Measurements from ENCODE around the gene CSRNP2. TPM values are rescaled to one million over a fixed set of nuclear protein-coding genes. Genes with fewer than 3 reads are reported as not detected.

CSRNP2 gene
- total and polyA plus RNA-seq, 2 of the 4 experiments (the other 2 are of a cell fraction), result 14.0 to 21.7 TPM

DNA sequence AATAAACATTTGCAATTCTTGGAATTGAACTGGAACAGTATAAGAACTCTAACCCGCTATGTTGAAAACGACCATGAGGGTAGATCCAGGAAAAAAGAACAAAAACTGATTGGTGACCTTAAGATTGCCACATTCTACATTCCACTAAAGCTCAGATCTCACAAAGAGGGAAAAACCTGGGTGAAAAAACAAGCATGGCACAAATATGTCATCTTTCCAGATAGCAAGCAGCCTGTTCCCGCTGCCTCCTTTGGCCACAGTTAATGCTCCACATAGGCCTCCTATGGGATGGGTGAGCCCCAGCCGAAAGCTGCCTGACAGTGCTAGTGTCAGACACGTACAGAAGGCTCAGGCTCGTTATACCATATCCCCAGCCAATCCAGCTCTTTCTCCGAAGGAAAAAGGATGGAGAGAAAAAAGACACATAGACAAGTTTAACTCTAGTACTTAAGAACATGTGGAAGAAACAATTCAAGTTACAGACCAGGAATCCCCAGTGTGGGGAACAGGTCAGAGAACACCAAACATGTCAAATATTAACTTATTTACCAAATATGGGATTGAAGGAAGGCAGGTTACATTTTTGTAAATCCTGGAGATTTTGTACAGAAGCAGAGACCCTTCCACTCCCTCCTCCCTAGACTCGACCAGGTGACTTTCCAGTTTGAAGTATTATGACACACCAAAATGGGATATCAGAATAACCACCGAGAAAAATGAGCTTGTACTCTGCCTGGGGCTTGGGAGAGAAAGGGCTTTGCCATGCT, 20.6 kb downstream of the CSRNP2 start:
- Histone ChIP-seq H3K18ac (ENCODE audit: low read depth, low read length) (no peak overlapping the region), H3K4me1 (ENCODE audit: control insufficient read depth, insufficient read depth, low read length) (no peaks in the 10 kb centered on the region; the same call in 1 of the 2 replicates), H3K4me3 (ENCODE audit: insufficient read depth, low read depth, low read length) (no peak overlapping the region), H2BK120ac (ENCODE audit: low read depth, low read length) (no peak overlapping the region), H3K9me3 (ENCODE audit: control insufficient read depth, insufficient read depth, low read length) (no peaks in the 10 kb centered on the region), H3K79me1 (ENCODE audit: low read depth in 1 of 2, low read length in 2 of 2) (peaks cover 8 to 16% of the 10 kb centered on the region in 2 experiments; a peak in 2 of 4 replicates), H4K8ac (ENCODE audit: low read depth in 2 of 2, low read length in 2 of 2) (no peak overlapping the region), H3K56ac (ENCODE audit: extremely low read depth, insufficient read depth, low read length) (no peak overlapping the region), H2BK5ac (ENCODE audit: low read depth, low read length, poor library complexity, severe bottlenecking) (no peak overlapping the region), H3K14ac (replicated peaks; ENCODE audit: low read depth, low read length) (no peak overlapping the region), H4K91ac (ENCODE audit: insufficient read depth, low read depth, low read length) (no peak overlapping the region), H2BK15ac (ENCODE audit: low read depth, low read length) (no peak overlapping the region), H3K27ac (ENCODE audit: insufficient read depth, low read length) (no peak overlapping the region), H3K9me1 (ENCODE audit: insufficient read depth, low read length) (peaks cover 3% of the 10 kb centered on the region), H4K20me1 (ENCODE audit: insufficient read depth, low read length) (0 out of 2 replicates have a peak, but pooled peaks cover 6% of the 10 kb centered on the region), H3K27me3 (ENCODE audit: control insufficient read depth, insufficient read depth, low read length) (no peaks in the 10 kb centered on the region), H3K4ac (ENCODE audit: low read depth, low read length) (no peak overlapping the region), H4K5ac (ENCODE audit: low read depth, low read length) (no peak overlapping the region), H2AFZ (replicated peaks; ENCODE audit: low read length, poor library complexity) (no peak overlapping the region), H3K23ac (ENCODE audit: low read depth, low read length) (no peak overlapping the region), H2AK5ac (ENCODE audit: low read depth, low read length) (no peak overlapping the region), H3K36me3 (ENCODE audit: control insufficient read depth, insufficient read depth, low read length) (peaks cover 60% of the 10 kb centered on the region), H2BK20ac (ENCODE audit: low read depth, low read length) (no peak overlapping the region), H3K9ac (ENCODE audit: low read depth, low read length) (no peak overlapping the region), H3K4me2 (ENCODE audit: low read depth, low read length) (no peak overlapping the region), H2AK9ac (replicated peaks; ENCODE audit: low read depth, low read length, poor library complexity) (no peak overlapping the region)
- POLR2A ChIA-PET (ENCODE audit: unreplicated experiment), result no interaction called here
- ATAC-seq (ENCODE audit: low read depth), result no peak
- intact Hi-C loops (cut with micrococcal nuclease) (no loop called here), in situ Hi-C loops (cut with MboI; ENCODE audit: low sequenced_read_pairs) (no loop called here), dilution Hi-C loops (cut with HindIII; ENCODE audit: low sequenced_read_pairs, unreplicated experiment) (no loop called here)
- no CpG with 5 or more reads among the region's 9 CpGs for WGBS, 2 experiments (ENCODE audit: extremely low coverage in 2 of 2, insufficient read length in 1 of 2)
- CTCF ChIA-PET, result interaction anchor here (0.9 kb wide), 1 partner anchor 11 kb away, joined by 4 read pairs; no protein-coding TSS in a partner anchor
- BruUV-seq (replicated peaks), result no TSS peak
- TF ChIP-seq MAFK (IDR thresholded peaks at IDR 0.05; ENCODE audit: low read depth, low read length) (no peak), NFE2L2 (IDR thresholded peaks at IDR 0.05; ENCODE audit: low read depth, low read length) (no peak), MAZ (IDR thresholded peaks at IDR 0.05; ENCODE audit: borderline replicate concordance, low read depth, low read length) (no peak), RFX5 (IDR thresholded peaks at IDR 0.05; ENCODE audit: low read depth, low read length) (no peak), BHLHE40 (IDR thresholded peaks at IDR 0.05; ENCODE audit: low read depth, low read length) (no peak), CHD1 (IDR thresholded peaks at IDR 0.05; ENCODE audit: low read depth, low read length) (no peak), POLR2A (IDR thresholded peaks at IDR 0.05; ENCODE audit: low read depth, low read length) (no peak), RAD21 (IDR thresholded peaks at IDR 0.05; ENCODE audit: low read length) (no peak), CEBPB (IDR thresholded peaks at IDR 0.05; ENCODE audit: low read depth, low read length) (no peak), FOS (IDR thresholded peaks at IDR 0.05; ENCODE audit: low read depth, low read length) (no peak)
- TF ChIP-seq, protein P1, sequence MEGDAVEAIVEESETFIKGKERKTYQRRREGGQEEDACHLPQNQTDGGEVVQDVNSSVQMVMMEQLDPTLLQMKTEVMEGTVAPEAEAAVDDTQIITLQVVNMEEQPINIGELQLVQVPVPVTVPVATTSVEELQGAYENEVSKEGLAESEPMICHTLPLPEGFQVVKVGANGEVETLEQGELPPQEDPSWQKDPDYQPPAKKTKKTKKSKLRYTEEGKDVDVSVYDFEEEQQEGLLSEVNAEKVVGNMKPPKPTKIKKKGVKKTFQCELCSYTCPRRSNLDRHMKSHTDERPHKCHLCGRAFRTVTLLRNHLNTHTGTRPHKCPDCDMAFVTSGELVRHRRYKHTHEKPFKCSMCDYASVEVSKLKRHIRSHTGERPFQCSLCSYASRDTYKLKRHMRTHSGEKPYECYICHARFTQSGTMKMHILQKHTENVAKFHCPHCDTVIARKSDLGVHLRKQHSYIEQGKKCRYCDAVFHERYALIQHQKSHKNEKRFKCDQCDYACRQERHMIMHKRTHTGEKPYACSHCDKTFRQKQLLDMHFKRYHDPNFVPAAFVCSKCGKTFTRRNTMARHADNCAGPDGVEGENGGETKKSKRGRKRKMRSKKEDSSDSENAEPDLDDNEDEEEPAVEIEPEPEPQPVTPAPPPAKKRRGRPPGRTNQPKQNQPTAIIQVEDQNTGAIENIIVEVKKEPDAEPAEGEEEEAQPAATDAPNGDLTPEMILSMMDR (conservative IDR thresholded peaks at IDR 0.05; ENCODE audit: low read depth, low read length), result no peak
- TF ChIP-seq, protein P2, sequence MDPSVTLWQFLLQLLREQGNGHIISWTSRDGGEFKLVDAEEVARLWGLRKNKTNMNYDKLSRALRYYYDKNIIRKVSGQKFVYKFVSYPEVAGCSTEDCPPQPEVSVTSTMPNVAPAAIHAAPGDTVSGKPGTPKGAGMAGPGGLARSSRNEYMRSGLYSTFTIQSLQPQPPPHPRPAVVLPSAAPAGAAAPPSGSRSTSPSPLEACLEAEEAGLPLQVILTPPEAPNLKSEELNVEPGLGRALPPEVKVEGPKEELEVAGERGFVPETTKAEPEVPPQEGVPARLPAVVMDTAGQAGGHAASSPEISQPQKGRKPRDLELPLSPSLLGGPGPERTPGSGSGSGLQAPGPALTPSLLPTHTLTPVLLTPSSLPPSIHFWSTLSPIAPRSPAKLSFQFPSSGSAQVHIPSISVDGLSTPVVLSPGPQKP (IDR thresholded peaks at IDR 0.05; ENCODE audit: borderline replicate concordance, low read depth, low read length), result no peak
- no peak for DNase-seq
